ENCODE measurements around the gene ARAP3.

DNA sequence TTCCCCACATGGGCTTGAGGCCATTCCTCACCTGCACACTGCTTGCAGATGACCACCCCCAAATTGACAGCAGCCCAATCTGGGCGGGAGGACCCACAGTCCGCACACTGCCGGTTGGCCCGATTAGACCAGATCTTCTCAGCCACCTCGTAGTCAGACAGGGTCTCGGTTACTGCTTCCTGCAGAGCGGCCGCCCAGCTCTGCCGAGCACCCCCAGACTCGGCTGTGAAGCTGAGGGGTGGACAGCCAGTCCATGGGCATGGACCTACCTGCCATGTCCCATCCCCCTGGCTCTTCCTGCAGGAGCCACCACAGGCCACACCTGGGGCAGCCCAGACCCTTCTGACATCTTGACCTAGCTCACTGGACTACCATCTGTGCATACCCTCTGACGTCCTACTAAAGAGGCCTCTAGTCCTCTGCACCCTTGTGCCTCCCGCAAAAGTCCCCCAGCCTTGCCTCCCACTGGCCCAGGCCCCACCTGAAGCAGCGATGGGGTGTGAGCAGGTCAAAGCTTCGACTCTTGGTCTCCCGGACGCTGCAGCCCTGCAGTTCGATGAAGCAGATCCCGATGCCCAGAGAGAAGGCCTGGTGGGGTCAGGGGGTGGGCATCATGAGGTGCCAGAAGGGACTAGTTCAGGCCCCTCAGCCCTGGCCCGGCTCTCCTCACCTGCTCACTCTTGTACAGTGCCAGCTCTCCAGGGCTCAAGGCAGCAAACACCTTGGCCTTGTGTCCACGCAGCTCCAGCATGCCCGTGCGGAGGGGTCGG, 9.8 kb downstream of the ARAP3 start:
- TF ChIP-seq, protein P1, sequence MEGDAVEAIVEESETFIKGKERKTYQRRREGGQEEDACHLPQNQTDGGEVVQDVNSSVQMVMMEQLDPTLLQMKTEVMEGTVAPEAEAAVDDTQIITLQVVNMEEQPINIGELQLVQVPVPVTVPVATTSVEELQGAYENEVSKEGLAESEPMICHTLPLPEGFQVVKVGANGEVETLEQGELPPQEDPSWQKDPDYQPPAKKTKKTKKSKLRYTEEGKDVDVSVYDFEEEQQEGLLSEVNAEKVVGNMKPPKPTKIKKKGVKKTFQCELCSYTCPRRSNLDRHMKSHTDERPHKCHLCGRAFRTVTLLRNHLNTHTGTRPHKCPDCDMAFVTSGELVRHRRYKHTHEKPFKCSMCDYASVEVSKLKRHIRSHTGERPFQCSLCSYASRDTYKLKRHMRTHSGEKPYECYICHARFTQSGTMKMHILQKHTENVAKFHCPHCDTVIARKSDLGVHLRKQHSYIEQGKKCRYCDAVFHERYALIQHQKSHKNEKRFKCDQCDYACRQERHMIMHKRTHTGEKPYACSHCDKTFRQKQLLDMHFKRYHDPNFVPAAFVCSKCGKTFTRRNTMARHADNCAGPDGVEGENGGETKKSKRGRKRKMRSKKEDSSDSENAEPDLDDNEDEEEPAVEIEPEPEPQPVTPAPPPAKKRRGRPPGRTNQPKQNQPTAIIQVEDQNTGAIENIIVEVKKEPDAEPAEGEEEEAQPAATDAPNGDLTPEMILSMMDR (conservative IDR thresholded peaks at IDR 0.05 in 1 of 2, IDR thresholded peaks at IDR 0.05 in 1 of 2; ENCODE audit: extremely low read depth in 1 of 2, insufficient read depth in 1 of 2, low read depth in 1 of 2, low read length in 2 of 2), result no peak
- no peak for TF ChIP-seq EZH2 (IDR thresholded peaks at IDR 0.05; ENCODE audit: borderline replicate concordance, low read length)

Data from mammary epithelial cell (primary cell).